ENCODE results near the gene LARP1B.

- TF ChIP-seq, protein P1, sequence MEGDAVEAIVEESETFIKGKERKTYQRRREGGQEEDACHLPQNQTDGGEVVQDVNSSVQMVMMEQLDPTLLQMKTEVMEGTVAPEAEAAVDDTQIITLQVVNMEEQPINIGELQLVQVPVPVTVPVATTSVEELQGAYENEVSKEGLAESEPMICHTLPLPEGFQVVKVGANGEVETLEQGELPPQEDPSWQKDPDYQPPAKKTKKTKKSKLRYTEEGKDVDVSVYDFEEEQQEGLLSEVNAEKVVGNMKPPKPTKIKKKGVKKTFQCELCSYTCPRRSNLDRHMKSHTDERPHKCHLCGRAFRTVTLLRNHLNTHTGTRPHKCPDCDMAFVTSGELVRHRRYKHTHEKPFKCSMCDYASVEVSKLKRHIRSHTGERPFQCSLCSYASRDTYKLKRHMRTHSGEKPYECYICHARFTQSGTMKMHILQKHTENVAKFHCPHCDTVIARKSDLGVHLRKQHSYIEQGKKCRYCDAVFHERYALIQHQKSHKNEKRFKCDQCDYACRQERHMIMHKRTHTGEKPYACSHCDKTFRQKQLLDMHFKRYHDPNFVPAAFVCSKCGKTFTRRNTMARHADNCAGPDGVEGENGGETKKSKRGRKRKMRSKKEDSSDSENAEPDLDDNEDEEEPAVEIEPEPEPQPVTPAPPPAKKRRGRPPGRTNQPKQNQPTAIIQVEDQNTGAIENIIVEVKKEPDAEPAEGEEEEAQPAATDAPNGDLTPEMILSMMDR (conservative IDR thresholded peaks at IDR 0.05 in 1 of 2, IDR thresholded peaks at IDR 0.05 in 1 of 2; ENCODE audit: low read depth in 1 of 2, low read length in 2 of 2), result no peak
- no peak for TF ChIP-seq EZH2 (IDR thresholded peaks at IDR 0.05; ENCODE audit: low read length, missing control alignments)
These were observed 80.8 kb downstream of the LARP1B start for GRCh38 chr4:128141866-128142265.

Measured in fibroblast of lung (primary cell).